Measurements from ENCODE around the gene PARD3. TPM values are rescaled to one million over a fixed set of nuclear protein-coding genes. Genes with fewer than 3 reads are reported as not detected.

PARD3 gene
- total and polyA plus RNA-seq, 2 donors (not counting 1 experiment from before 2014, with no cell fraction given) = 24.0 to 46.4 TPM

GRCh38 chr10:34830217-34830822 lies 15.2 kb upstream of the PARD3 start:
- Histone ChIP-seq H2AFZ (ENCODE audit: low read length) (no peak overlapping the region), H3K27ac (ENCODE audit: insufficient read depth, low read length) (no peak overlapping the region), H3K27me3 (ENCODE audit: control insufficient read depth, insufficient read depth, low read length) (peaks cover 4% of the 10 kb centered on the region), H3K9ac (ENCODE audit: insufficient read depth, low read length) (no peak overlapping the region), H3K4me3 (replicated peaks in 1 of 4; ENCODE audit: control extremely low read depth in 1 of 4, insufficient read depth in 1 of 4, low read depth in 3 of 4, low read length in 4 of 4) (peak overlapping the region in 1 of 4 experiments; percentile 29), H3K36me3 (ENCODE audit: control insufficient read depth, insufficient read depth, low read length) (no peaks in the 10 kb centered on the region), H3K9me3 (ENCODE audit: control insufficient read depth, insufficient read depth, low read depth, low read length) (no peaks in the 10 kb centered on the region), H3K4me2 (ENCODE audit: extremely low read depth, insufficient read depth, low read length) (peak overlapping the region; percentile 5), H3K4me1 (ENCODE audit: control insufficient read depth, extremely low read depth, insufficient read depth, low read length) (no peaks in the 10 kb centered on the region), H3K79me2 (ENCODE audit: control insufficient read depth, insufficient read depth, low read length) (no peaks in the 10 kb centered on the region), H4K20me1 (ENCODE audit: control insufficient read depth, extremely low read depth, insufficient read depth, low read length) (no peaks in the 10 kb centered on the region)
- TF ChIP-seq CTCF (conservative IDR thresholded peaks at IDR 0.05 in 1 of 2, IDR thresholded peaks at IDR 0.05 in 1 of 2; ENCODE audit: low read depth in 1 of 2, low read length in 2 of 2) (no peak), EZH2 (IDR thresholded peaks at IDR 0.05; ENCODE audit: low read length, missing control alignments) (no peak)
- no peak for DNase-seq (ENCODE audit: low read depth in 2 of 2)

GRCh38 chr10:34826857-34827766 lies 12.0 kb upstream of the PARD3 start:
- no peak overlapping the region for H3K4me3 ChIP-seq (replicated peaks in 1 of 4; ENCODE audit: control extremely low read depth in 1 of 4, insufficient read depth in 1 of 4, low read depth in 3 of 4, low read length in 4 of 4)
- H3K9ac ChIP-seq (ENCODE audit: insufficient read depth, low read length) = no peak overlapping the region
- H3K4me2 ChIP-seq (ENCODE audit: extremely low read depth, insufficient read depth, low read length) = no peak overlapping the region
- DNase-seq (ENCODE audit: low read depth in 2 of 2) = peak in 1 of 2 donors; percentile 5
- no peaks in the 10 kb centered on the region for H3K27me3 ChIP-seq (ENCODE audit: control insufficient read depth, insufficient read depth, low read length)
- no peaks in the 10 kb centered on the region for H3K36me3 ChIP-seq (ENCODE audit: control insufficient read depth, insufficient read depth, low read length)
- H2AFZ ChIP-seq (ENCODE audit: low read length) = no peak overlapping the region
- no peaks in the 10 kb centered on the region for H4K20me1 ChIP-seq (ENCODE audit: control insufficient read depth, extremely low read depth, insufficient read depth, low read length)
- no peak overlapping the region for H3K27ac ChIP-seq (ENCODE audit: insufficient read depth, low read length)
- TF ChIP-seq EZH2 (IDR thresholded peaks at IDR 0.05; ENCODE audit: low read length, missing control alignments) (no peak), CTCF (conservative IDR thresholded peaks at IDR 0.05 in 1 of 2, IDR thresholded peaks at IDR 0.05 in 1 of 2; ENCODE audit: low read depth in 1 of 2, low read length in 2 of 2) (no peak)
- no peaks in the 10 kb centered on the region for H3K79me2 ChIP-seq (ENCODE audit: control insufficient read depth, insufficient read depth, low read length)
- no peaks in the 10 kb centered on the region for H3K4me1 ChIP-seq (ENCODE audit: control insufficient read depth, extremely low read depth, insufficient read depth, low read length)
- no peaks in the 10 kb centered on the region for H3K9me3 ChIP-seq (ENCODE audit: control insufficient read depth, insufficient read depth, low read depth, low read length)

GRCh38 chr10:34826221-34826620 lies 11.1 kb upstream of the PARD3 start:
- Histone ChIP-seq H3K27me3 (ENCODE audit: control insufficient read depth, insufficient read depth, low read length) (no peaks in the 10 kb centered on the region), H3K9me3 (ENCODE audit: control insufficient read depth, insufficient read depth, low read depth, low read length) (no peaks in the 10 kb centered on the region), H3K4me3 (replicated peaks in 1 of 4; ENCODE audit: control extremely low read depth in 1 of 4, insufficient read depth in 1 of 4, low read depth in 3 of 4, low read length in 4 of 4) (no peak overlapping the region), H3K36me3 (ENCODE audit: control insufficient read depth, insufficient read depth, low read length) (no peaks in the 10 kb centered on the region), H3K9ac (ENCODE audit: insufficient read depth, low read length) (no peak overlapping the region), H3K4me2 (ENCODE audit: extremely low read depth, insufficient read depth, low read length) (no peak overlapping the region), H2AFZ (ENCODE audit: low read length) (no peak overlapping the region), H4K20me1 (ENCODE audit: control insufficient read depth, extremely low read depth, insufficient read depth, low read length) (no peaks in the 10 kb centered on the region), H3K79me2 (ENCODE audit: control insufficient read depth, insufficient read depth, low read length) (no peaks in the 10 kb centered on the region), H3K27ac (ENCODE audit: insufficient read depth, low read length) (no peak overlapping the region), H3K4me1 (ENCODE audit: control insufficient read depth, extremely low read depth, insufficient read depth, low read length) (no peaks in the 10 kb centered on the region)
- no peak for TF ChIP-seq CTCF (conservative IDR thresholded peaks at IDR 0.05 in 1 of 2, IDR thresholded peaks at IDR 0.05 in 1 of 2; ENCODE audit: low read depth in 1 of 2, low read length in 2 of 2)
- no peak for TF ChIP-seq EZH2 (IDR thresholded peaks at IDR 0.05; ENCODE audit: low read length, missing control alignments)
- DNase-seq (ENCODE audit: low read depth in 2 of 2) = no peak

Data from fibroblast of lung (primary cell).